Astrocyte of the cerebellum (primary cell): ENCODE data around the gene KCNMA1.

Experiments
- DNase-seq: peaks from one replicate; pipeline ENCODE4 v3.0.0-alpha.2; 2011; ENCODE audit warnings: low read depth
- H3K4me3 ChIP-seq: 2 replicates; pipeline ENCODE4 v1.5.1; 2011; ENCODE audit warnings: mild to moderate bottlenecking, low read depth, low read length, moderate library complexity
- in situ Hi-C: cut with HindIII; loops from 2 replicates; pipeline ENCODE4 v1.10.0; 2017; ENCODE audit warnings: low sequenced_read_pairs
- TF ChIP-seq, protein P1 (sequence below): IDR thresholded peaks from 2 replicates; pipeline ENCODE4 v1.5.1; 2012; ENCODE audit warnings: low read length, low read depth, moderate library complexity, mild to moderate bottlenecking; ENCODE audit errors: missing control alignments

KCNMA1 gene

DNA sequence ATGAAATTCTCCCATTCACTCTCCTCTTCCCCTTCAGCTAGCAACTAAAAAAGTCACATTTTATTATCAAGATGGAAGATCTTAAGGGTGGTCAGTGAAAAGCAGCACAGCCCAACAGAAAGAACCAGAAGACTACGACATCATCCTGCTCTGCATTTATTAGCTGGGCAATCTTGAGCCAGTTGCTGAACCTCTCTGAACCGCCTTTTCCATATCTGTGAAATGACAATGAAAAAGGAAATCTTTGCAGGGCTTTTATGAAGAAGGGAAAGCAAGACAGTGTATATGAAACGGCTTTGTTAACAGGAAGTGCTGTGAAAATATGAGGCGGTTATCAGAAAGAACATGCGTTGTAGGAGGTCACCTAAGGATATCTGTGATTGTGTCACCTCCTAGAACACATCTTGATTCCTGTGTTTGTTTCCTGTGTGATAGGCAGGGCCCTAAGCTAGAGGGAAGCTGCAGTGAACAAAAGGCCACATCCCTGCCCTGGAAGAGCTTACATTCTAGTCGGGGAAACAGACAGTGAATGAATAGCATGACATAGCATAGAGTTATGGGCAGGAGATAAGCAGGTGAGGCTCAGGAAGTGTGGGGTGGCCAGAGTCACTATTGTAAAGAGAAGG, 36.0 kb upstream of the KCNMA1 start:
- DNase-seq = no peak
- in situ Hi-C loops = no loop called here
- TF ChIP-seq, protein P1, sequence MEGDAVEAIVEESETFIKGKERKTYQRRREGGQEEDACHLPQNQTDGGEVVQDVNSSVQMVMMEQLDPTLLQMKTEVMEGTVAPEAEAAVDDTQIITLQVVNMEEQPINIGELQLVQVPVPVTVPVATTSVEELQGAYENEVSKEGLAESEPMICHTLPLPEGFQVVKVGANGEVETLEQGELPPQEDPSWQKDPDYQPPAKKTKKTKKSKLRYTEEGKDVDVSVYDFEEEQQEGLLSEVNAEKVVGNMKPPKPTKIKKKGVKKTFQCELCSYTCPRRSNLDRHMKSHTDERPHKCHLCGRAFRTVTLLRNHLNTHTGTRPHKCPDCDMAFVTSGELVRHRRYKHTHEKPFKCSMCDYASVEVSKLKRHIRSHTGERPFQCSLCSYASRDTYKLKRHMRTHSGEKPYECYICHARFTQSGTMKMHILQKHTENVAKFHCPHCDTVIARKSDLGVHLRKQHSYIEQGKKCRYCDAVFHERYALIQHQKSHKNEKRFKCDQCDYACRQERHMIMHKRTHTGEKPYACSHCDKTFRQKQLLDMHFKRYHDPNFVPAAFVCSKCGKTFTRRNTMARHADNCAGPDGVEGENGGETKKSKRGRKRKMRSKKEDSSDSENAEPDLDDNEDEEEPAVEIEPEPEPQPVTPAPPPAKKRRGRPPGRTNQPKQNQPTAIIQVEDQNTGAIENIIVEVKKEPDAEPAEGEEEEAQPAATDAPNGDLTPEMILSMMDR = no peak
- H3K4me3 ChIP-seq = no peak overlapping the region

DNA sequence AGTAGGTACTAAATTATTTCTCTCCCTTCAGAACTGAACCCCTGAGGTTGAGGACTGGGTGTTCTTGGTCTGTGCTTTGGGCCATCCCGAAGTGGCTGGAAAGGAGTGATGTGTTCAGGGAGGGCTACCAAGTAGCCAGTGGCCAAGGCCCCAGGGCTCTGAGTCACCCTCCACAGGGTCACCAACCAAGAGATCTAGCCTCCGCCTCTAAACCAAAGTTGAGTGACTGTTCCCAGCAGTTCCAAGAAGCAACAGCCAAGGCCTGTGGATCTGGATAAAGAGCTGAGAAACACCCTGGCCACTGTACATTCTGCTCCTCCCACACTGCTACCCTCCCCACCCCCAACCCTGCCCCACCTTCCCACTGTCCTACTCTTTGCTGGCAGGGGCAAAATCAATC, 35.5 kb upstream of the KCNMA1 start:
- H3K4me3 ChIP-seq = no peak overlapping the region
- TF ChIP-seq, protein P1 = no peak
- no peak for DNase-seq
- in situ Hi-C loops = no loop called here

DNA sequence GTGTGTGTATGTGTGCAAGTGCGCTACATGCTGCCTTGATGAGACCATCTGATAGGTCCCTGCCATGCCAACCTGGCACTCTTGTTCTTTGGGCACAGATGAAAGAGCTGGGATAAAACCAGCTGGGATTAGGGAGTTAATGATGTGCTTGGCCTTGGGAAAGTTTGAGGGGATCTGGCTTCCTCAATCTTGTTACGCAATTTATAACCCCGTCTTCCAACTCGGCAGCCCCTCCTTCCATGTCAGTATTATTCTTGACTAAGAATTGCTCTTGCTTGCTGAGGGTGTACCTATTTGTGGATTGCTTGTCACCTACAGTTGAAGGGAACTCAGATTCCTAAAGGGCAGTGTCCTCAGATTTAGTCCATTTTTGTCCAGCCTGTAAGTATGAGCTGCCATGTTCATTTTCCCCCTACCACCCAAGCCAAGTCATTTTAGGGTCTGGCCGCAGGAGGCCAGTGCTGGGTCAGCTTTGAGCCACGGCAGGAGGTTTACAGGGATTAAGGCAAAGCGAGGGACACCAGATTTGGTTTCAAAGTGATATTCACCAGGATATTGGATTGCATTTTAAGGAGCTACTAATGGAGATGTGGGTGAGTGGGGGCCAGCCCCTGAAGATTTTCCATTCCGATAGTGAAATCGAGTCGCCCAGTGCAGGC, 34.1 kb upstream of the KCNMA1 start:
- DNase-seq = no peak
- no peak overlapping the region for H3K4me3 ChIP-seq
- in situ Hi-C loops = no loop called here
- TF ChIP-seq, protein P1 = no peak

DNA sequence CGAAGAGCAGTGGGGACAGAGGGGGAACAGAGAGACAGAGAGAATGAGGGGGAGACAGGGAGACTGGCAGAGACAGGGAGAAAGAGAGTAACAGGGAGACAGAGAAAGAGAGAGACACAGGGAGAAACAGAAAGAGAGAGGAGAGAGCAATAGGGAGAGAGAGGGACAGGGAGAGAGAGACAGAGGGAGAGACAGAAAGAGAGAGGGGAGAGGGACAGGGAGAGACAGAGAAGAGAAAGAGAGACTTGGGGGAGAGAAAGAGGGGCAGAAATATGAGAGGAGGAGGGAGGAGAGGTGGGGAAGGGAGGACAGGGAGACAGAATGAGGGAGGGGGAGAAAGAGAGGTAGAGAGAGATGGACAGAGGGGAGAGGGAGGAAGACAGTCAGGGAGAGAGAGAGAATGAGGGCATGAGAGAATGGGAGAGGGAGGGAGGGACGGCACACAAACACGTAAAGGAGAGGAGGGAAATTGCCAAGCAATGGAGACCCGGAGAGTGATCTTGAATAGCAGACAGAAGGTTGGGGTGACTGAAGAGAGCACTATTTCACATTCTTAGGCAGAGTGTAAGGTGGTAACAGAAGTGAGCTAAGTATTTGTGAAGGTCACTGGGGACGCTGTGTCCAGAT, 33.3 kb upstream of the KCNMA1 start:
- in situ Hi-C loops = no loop called here
- no peak overlapping the region for H3K4me3 ChIP-seq
- TF ChIP-seq, protein P1 = no peak
- DNase-seq = no peak

DNA sequence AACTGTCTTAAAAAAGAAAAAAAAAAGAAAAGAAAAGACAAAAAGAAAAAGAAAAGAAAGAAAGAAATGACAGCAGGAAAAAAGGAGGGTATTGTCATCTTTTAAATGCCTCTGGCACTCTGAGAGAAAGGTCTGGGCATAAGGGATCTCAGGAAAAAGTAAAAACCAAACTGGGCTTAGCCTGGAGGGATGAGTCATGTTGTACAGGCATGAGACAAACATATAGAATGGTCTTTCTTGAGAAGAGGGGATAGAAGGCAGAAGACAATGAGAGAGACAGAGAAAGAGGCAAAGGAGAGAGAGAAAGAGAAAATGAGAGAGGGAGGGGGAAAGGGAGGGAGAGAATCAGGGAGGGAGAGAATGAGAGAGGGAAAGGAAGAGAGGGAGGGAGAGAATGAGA, 32.3 kb upstream of the KCNMA1 start:
- H3K4me3 ChIP-seq = no peak overlapping the region
- TF ChIP-seq, protein P1 = no peak
- in situ Hi-C loops = no loop called here
- no peak for DNase-seq

DNA sequence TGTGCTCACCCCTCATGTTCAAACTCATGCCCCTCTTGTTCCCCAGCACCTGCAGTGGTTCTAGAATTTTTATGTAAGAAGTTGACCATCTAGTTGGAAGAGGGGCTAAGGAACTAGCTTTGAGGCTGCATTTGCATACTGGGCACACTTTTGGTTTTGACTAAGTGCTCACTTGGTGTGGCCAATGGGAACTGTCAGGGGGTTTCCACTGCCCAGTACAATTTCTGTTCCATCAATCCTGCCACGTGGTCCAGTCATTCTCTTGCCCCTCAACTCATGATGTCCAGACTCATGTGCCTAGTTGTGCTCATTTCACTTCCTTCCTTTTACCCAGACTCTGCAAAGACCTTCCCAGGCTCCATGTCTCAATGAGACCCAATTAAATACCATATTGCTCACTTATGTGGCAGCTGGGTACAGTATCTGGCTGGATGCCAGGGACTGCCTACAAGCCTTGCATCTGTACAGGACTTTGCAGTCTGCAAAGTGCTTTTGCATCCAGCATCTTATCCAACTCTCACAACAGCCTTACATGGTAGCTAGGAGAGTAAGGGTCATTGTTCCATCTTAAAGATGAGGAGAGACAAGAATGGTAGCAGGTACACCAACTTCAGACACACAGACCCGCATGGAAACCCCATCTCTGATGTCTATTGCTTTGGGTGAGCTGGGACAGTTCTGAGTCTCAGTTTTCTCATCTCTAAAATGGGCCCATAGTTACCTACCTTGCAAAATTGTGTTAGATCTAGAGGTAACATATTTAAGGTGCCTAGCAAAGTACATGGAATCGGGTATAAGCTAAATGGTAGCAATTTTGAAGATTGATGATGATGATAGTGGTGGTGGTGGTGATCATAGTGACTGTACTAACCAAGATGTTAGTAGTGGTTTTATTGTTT, 30.1 kb upstream of the KCNMA1 start:
- in situ Hi-C loops = no loop called here

More for the DNA sequence above, 30.1 kb upstream of the KCNMA1 start:
- TF ChIP-seq, protein P1 = no peak
- no peak for DNase-seq
- H3K4me3 ChIP-seq = no peak overlapping the region
